Calu3 (cell line): ENCODE results near the gene RPS6KA2. TPM values are rescaled to one million over a fixed set of nuclear protein-coding genes. Genes with fewer than 3 reads are reported as not detected.

Experiments used
- BruUV-seq: library from RNA; stranded (reverse); fragments of 400-500 nt; replicated peaks from 2 replicates; lab custom pipeline; 2021; lab: Mats Ljungman, UMichigan
- CTCF ChIA-PET: fragments of 300-600 bp; sonication (Branson Sonifier 250); formaldehyde crosslinking; loops from one replicate; lab custom pipeline; 2022; ENCODE audit warnings: antibody characterized with exemption; lab: Charles Lee
- DNase-seq: peaks from one replicate; pipeline ENCODE4 v3.0.0; 2022
- H3K27ac Mint-ChIP-seq: one replicate; pipeline ENCODE4 v1.8.0; 2022; ENCODE audit warnings: mixed read lengths; ENCODE audit not compliant: unreplicated experiment
- H3K27me3 Mint-ChIP-seq: one replicate; pipeline ENCODE4 v1.8.0; 2022; ENCODE audit warnings: mixed read lengths; ENCODE audit not compliant: unreplicated experiment
- H3K36me3 Mint-ChIP-seq: one replicate; pipeline ENCODE4 v1.8.0; 2022; ENCODE audit warnings: mild to moderate bottlenecking, moderate library complexity, mixed read lengths; ENCODE audit not compliant: insufficient read depth, unreplicated experiment
- H3K4me1 Mint-ChIP-seq: one replicate; pipeline ENCODE4 v1.8.0; 2022; ENCODE audit warnings: mild to moderate bottlenecking, low read depth, mixed read lengths; ENCODE audit not compliant: unreplicated experiment
- H3K4me3 Mint-ChIP-seq: one replicate; pipeline ENCODE4 v1.8.0; 2022; ENCODE audit warnings: mild to moderate bottlenecking, low read depth, moderate library complexity, mixed read lengths; ENCODE audit not compliant: unreplicated experiment
- H3K9me3 Mint-ChIP-seq: one replicate; pipeline ENCODE4 v1.8.0; 2022; ENCODE audit warnings: low read depth, mixed read lengths; ENCODE audit not compliant: unreplicated experiment
- CTCF ChIP-seq: fragments of 200-600 bp; IDR thresholded peaks from one replicate; pipeline ENCODE4 v1.8.0; 2022; ENCODE audit warnings: antibody characterized with exemption; ENCODE audit not compliant: unreplicated experiment
- intact Hi-C: fragments of 100-400 bp; cut with micrococcal nuclease; formaldehyde crosslinking; loops from one replicate; pipeline ENCODE4 v1.10.0; 2022; ENCODE audit not compliant: unreplicated experiment
- total RNA-seq: library from RNA; stranded (reverse); gene quantifications from 2 replicates; pipeline ENCODE4 v1.2.3, GENCODE V29; 2022

The RPS6KA2 gene
- total RNA-seq, 1 experiment from 2014 or later, result 41.3 TPM

GRCh38 chr6:166456395-166457156 lies 170.5 kb downstream of the RPS6KA2 start:
- no peaks in the 10 kb centered on the region for H3K27me3 Mint-ChIP-seq
- peaks cover 13% of the 10 kb centered on the region for H3K36me3 Mint-ChIP-seq
- no TSS peak for BruUV-seq
- CTCF ChIA-PET, result no interaction called here
- intact Hi-C loops, result no loop called here
- H3K4me1 Mint-ChIP-seq, result no peaks in the 10 kb centered on the region
- peak; percentile 9 for DNase-seq
- no peak overlapping the region for H3K27ac Mint-ChIP-seq
- no peak for TF ChIP-seq CTCF
- no peak overlapping the region for H3K4me3 Mint-ChIP-seq
- H3K9me3 Mint-ChIP-seq, result no peaks in the 10 kb centered on the region

- no peak overlapping the region for H3K4me3 Mint-ChIP-seq
- no peaks in the 10 kb centered on the region for H3K9me3 Mint-ChIP-seq
- no peak for DNase-seq
- no TSS peak for BruUV-seq
- intact Hi-C loops, result no loop called here
- H3K4me1 Mint-ChIP-seq, result no peaks in the 10 kb centered on the region
- peaks cover 4% of the 10 kb centered on the region for H3K36me3 Mint-ChIP-seq
- H3K27ac Mint-ChIP-seq, result no peak overlapping the region
- CTCF ChIA-PET, result no interaction called here
- no peak for TF ChIP-seq CTCF
- no peaks in the 10 kb centered on the region for H3K27me3 Mint-ChIP-seq
Observed at GRCh38 chr6:166454692-166455515, 172.1 kb downstream of the RPS6KA2 start.

GRCh38 chr6:166453651-166454050 lies 173.4 kb downstream of the RPS6KA2 start:
- Mint-ChIP-seq H3K27me3 (no peaks in the 10 kb centered on the region), H3K4me3 (no peak overlapping the region), H3K9me3 (no peaks in the 10 kb centered on the region), H3K4me1 (no peaks in the 10 kb centered on the region), H3K36me3 (peaks cover 4% of the 10 kb centered on the region), H3K27ac (no peak overlapping the region)
- no peak for DNase-seq
- BruUV-seq, result no TSS peak
- intact Hi-C loops, result no loop called here
- CTCF ChIA-PET, result no interaction called here
- TF ChIP-seq CTCF, result no peak

- TF ChIP-seq CTCF, result no peak
- CTCF ChIA-PET, result no interaction called here
- BruUV-seq, result no TSS peak
- Mint-ChIP-seq H3K9me3 (no peaks in the 10 kb centered on the region), H3K27ac (no peak overlapping the region), H3K36me3 (no peaks in the 10 kb centered on the region), H3K27me3 (no peaks in the 10 kb centered on the region), H3K4me1 (no peaks in the 10 kb centered on the region), H3K4me3 (no peak overlapping the region)
- DNase-seq, result no peak
- intact Hi-C loops, result no loop called here
Observed at GRCh38 chr6:166450167-166450873, 176.7 kb downstream of the RPS6KA2 start.
